GM18517 (cell line): Measurements from ENCODE around the gene FANCE.
"Not testable (repeated sequence)": the region's sequence is repeated elsewhere in the genome, so short reads cannot be mapped to it uniquely, and the experiment has no call there.

ENCODE experiments used
- ATAC-seq: cut with Tn5 transposase; IDR thresholded peaks from one replicate; pipeline ENCODE4 v1.9.1; 2021; ENCODE audit warnings: mild to moderate bottlenecking, moderate library complexity; ENCODE audit not compliant: unreplicated experiment

The FANCE gene

GRCh38 chr6:35432291-35432690 is 19.8 kb upstream of the FANCE start:
- no peak for ATAC-seq

GRCh38 chr6:35432702-35433101 is 19.4 kb upstream of the FANCE start:
- not testable (repeated sequence) for ATAC-seq

- ATAC-seq, result no peak
Observed at GRCh38 chr6:35435074-35435837, 16.9 kb upstream of the FANCE start.

- ATAC-seq, result no peak
Observed at GRCh38 chr6:35436071-35436857, 15.9 kb upstream of the FANCE start.

GRCh38 chr6:35438378-35439065 is 13.6 kb upstream of the FANCE start:
- not testable (repeated sequence) for ATAC-seq

GRCh38 chr6:35439308-35439707 is 12.8 kb upstream of the FANCE start:
- ATAC-seq, result no peak

GRCh38 chr6:35441205-35441604 is 10.9 kb upstream of the FANCE start:
- ATAC-seq, result no peak

GRCh38 chr6:35441642-35442041 is 10.5 kb upstream of the FANCE start:
- ATAC-seq, result no peak

- no peak for ATAC-seq
Observed at GRCh38 chr6:35442693-35443092, 9.4 kb upstream of the FANCE start.

GRCh38 chr6:35443341-35444030 is 8.7 kb upstream of the FANCE start:
- no peak for ATAC-seq

- ATAC-seq, result no peak
Observed at GRCh38 chr6:35445691-35446090, 6.4 kb upstream of the FANCE start.

- no peak for ATAC-seq
Observed at GRCh38 chr6:35448191-35448590, 3.9 kb upstream of the FANCE start.

- ATAC-seq, result no peak
Observed at GRCh38 chr6:35449287-35449881, 2.8 kb upstream of the FANCE start.

GRCh38 chr6:35451354-35452182 is 570 bp upstream of the FANCE start:
- ATAC-seq, result no peak

- no peak for ATAC-seq
Observed at GRCh38 chr6:35453236-35453635, 1.1 kb downstream of the FANCE start.

GRCh38 chr6:35454391-35455110 is 2.4 kb downstream of the FANCE start:
- ATAC-seq, result no peak

GRCh38 chr6:35457907-35458306 is 5.8 kb downstream of the FANCE start:
- no peak for ATAC-seq

GRCh38 chr6:35461270-35461669 is 9.1 kb downstream of the FANCE start:
- no peak for ATAC-seq

- ATAC-seq, result no peak
Observed at GRCh38 chr6:35463292-35463691, 11.2 kb downstream of the FANCE start.
